KMS-11 (cell line): Measurements from ENCODE around the gene MAGI3.

Experiments
- H2AFZ ChIP-seq: fragments of 200-600 bp; sonication (generic); 2 replicates; pipeline ENCODE4 v1.6.1; 2016; ENCODE audit warnings: antibody characterized with exemption, mixed run types, low read depth
- H3K27ac ChIP-seq: fragments of 200-600 bp; sonication (generic); 2 replicates; pipeline ENCODE4 v1.6.1; 2016; ENCODE audit warnings: mild to moderate bottlenecking, mixed run types
- H3K27me3 ChIP-seq: fragments of 200-600 bp; sonication (generic); 2 replicates; pipeline ENCODE4 v1.6.1; 2017; ENCODE audit warnings: mild to moderate bottlenecking, low read depth, mixed run types, moderate library complexity; ENCODE audit not compliant: insufficient read depth
- H3K36me3 ChIP-seq: fragments of 200-600 bp; sonication (generic); 2 replicates; pipeline ENCODE4 v1.6.1; 2017; ENCODE audit warnings: mild to moderate bottlenecking, mixed run types; ENCODE audit not compliant: insufficient read depth
- H3K4me1 ChIP-seq: fragments of 200-600 bp; sonication (generic); 2 replicates; pipeline ENCODE4 v1.6.1; 2016; ENCODE audit warnings: mild to moderate bottlenecking, low read depth, mixed run types; ENCODE audit not compliant: poor library complexity, severe bottlenecking
- H3K4me2 ChIP-seq: fragments of 200-600 bp; sonication (generic); 2 replicates; pipeline ENCODE4 v1.7.0; 2016; ENCODE audit warnings: mild to moderate bottlenecking, mixed run types
- H3K4me3 ChIP-seq: fragments of 200-600 bp; sonication (generic); IDR thresholded peaks from 2 replicates; pipeline ENCODE4 v1.6.1; 2017; ENCODE audit warnings: low read depth, low read length, mixed read lengths; ENCODE audit not compliant: insufficient read depth
- H3K79me2 ChIP-seq: fragments of 200-600 bp; sonication (generic); 2 replicates; pipeline ENCODE4 v1.6.1; 2016; ENCODE audit warnings: low read depth, mixed run types; ENCODE audit not compliant: insufficient read depth
- H3K9ac ChIP-seq: fragments of 200-600 bp; sonication (generic); 2 replicates; pipeline ENCODE4 v1.6.1; 2016; ENCODE audit warnings: mild to moderate bottlenecking, mixed run types
- H4K20me1 ChIP-seq: fragments of 200-600 bp; sonication (generic); 2 replicates; pipeline ENCODE4 v1.6.1; 2016; ENCODE audit warnings: mild to moderate bottlenecking, mixed run types; ENCODE audit not compliant: insufficient read depth
- TF ChIP-seq, protein P1 (sequence below): fragments of 200-600 bp; sonication (generic); conservative IDR thresholded peaks from 2 replicates; pipeline ENCODE4 v1.6.1; 2017; ENCODE audit warnings: low read depth, mild to moderate bottlenecking, antibody characterized with exemption, low read length, moderate library complexity, mixed read lengths

Gene MAGI3

DNA sequence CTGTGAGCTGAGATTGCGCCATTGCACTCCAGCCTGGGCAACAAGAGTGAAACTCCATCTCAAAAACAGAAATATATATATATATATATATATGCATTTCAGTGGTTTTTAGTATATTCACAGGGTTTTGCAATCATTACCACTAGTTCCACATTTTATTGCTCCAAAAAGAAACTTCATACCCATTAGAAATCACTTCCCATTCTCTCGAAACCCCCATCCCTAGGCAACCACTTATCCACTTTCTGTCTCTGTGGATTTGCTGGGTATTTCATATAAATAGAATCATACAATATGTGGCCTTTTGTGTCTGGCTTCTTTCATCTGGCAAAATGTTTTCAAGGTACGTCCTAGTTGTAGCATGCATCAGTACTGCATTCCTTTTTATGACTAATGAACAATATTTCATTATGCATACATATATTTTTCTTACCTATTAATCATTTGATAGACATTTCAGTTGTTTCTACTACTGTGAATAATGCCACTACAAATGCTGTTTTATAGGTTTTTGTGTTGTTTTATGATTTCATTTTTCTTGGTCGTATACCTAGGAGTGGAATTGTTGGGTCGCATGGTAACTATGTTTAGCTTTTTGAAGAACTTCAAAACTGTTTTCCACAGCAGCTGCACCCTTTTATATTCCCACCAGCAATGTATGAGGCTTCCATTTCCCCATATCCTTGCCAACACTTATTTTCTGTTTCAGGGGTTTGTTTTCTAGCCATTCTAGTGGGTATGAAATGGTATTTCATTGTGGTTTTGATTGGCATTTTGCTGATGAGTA lies 273.0 kb downstream of the MAGI3 start:
- no peak overlapping the region for H3K4me3 ChIP-seq
- no peak overlapping the region for H2AFZ ChIP-seq
- H3K4me2 ChIP-seq = no peak overlapping the region
- H3K9ac ChIP-seq = no peak overlapping the region
- H3K36me3 ChIP-seq = no peaks in the 10 kb centered on the region
- H3K27me3 ChIP-seq = no peaks in the 10 kb centered on the region
- H3K79me2 ChIP-seq = no peaks in the 10 kb centered on the region
- no peaks in the 10 kb centered on the region for H3K4me1 ChIP-seq
- H3K27ac ChIP-seq = no peak overlapping the region
- TF ChIP-seq, protein P1, sequence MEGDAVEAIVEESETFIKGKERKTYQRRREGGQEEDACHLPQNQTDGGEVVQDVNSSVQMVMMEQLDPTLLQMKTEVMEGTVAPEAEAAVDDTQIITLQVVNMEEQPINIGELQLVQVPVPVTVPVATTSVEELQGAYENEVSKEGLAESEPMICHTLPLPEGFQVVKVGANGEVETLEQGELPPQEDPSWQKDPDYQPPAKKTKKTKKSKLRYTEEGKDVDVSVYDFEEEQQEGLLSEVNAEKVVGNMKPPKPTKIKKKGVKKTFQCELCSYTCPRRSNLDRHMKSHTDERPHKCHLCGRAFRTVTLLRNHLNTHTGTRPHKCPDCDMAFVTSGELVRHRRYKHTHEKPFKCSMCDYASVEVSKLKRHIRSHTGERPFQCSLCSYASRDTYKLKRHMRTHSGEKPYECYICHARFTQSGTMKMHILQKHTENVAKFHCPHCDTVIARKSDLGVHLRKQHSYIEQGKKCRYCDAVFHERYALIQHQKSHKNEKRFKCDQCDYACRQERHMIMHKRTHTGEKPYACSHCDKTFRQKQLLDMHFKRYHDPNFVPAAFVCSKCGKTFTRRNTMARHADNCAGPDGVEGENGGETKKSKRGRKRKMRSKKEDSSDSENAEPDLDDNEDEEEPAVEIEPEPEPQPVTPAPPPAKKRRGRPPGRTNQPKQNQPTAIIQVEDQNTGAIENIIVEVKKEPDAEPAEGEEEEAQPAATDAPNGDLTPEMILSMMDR = no peak
- H4K20me1 ChIP-seq = no peaks in the 10 kb centered on the region

DNA sequence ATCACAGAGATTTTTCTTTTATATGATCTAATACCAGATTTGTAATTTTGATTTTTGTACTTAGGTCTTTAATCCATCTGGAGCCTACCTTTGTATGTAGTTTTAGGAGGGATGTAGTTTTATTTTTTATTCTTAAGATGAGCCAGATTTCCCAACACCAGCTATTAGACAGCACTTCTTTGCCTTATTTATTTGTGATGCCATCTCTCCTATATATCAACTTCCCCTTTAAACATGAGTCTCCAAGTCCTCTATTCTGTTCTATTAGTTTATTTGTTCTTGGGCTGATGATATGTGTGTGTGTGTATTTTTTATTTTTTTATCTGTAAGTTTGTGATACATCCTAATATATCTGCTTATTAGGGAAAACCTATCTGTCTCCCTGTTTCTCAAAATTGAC lies 274.8 kb downstream of the MAGI3 start:
- no peak overlapping the region for H3K4me3 ChIP-seq
- H3K36me3 ChIP-seq = no peaks in the 10 kb centered on the region
- no peaks in the 10 kb centered on the region for H4K20me1 ChIP-seq
- no peak overlapping the region for H3K4me2 ChIP-seq
- TF ChIP-seq, protein P1 = no peak
- H3K27me3 ChIP-seq = no peaks in the 10 kb centered on the region
- H3K27ac ChIP-seq = no peak overlapping the region
- no peaks in the 10 kb centered on the region for H3K79me2 ChIP-seq
- no peak overlapping the region for H3K9ac ChIP-seq
- H2AFZ ChIP-seq = no peak overlapping the region
- no peaks in the 10 kb centered on the region for H3K4me1 ChIP-seq

DNA sequence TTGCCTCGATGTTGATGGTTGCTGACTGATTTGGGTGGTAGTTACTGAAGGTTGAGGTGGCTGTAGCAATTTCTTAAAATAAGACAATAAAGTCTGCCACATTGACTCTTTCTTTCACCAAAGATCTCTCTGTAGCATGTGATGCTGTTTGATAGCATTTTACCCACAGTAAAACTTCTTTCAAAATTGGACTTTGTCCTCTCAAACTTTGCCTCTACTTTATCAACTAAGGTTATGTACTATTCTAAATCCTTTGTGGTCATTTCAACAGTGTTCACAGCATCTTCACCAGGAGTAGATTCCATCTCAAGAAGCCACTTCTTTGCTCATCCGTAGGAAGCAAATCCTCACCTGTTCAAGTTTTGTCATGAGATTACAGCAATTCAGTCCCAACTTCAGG lies 275.8 kb downstream of the MAGI3 start:
- Histone ChIP-seq H3K4me1 (no peaks in the 10 kb centered on the region), H4K20me1 (no peaks in the 10 kb centered on the region), H3K36me3 (no peaks in the 10 kb centered on the region), H3K9ac (no peak overlapping the region), H3K27me3 (no peaks in the 10 kb centered on the region), H3K4me2 (no peak overlapping the region), H3K27ac (no peak overlapping the region), H3K4me3 (no peak overlapping the region), H3K79me2 (no peaks in the 10 kb centered on the region), H2AFZ (no peak overlapping the region)
- TF ChIP-seq, protein P1 = no peak

DNA sequence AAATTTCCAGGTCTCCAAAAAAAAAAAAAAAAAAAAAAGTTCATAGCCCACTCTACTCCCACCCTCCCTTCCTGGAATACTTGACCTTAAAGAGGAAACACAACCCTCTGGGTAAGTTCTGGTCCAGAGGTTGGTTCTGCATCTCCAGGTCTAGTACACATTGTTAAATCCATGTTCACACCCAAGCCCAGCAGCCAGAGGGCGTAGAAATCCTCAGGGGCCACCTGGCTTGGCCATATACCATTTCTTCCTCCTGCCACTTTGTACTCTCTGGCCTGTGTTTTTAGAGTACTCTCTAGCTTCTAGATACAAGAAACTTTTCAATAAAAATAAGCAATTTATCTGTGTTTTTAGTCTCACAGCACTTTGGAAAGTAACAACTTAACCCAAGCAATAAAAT lies 279.7 kb downstream of the MAGI3 start:
- H3K79me2 ChIP-seq = no peaks in the 10 kb centered on the region
- H4K20me1 ChIP-seq = no peaks in the 10 kb centered on the region
- no peak overlapping the region for H3K9ac ChIP-seq
- H3K36me3 ChIP-seq = no peaks in the 10 kb centered on the region
- H3K27ac ChIP-seq = no peak overlapping the region
- H3K4me3 ChIP-seq = no peak overlapping the region
- TF ChIP-seq, protein P1 = no peak
- H3K27me3 ChIP-seq = no peaks in the 10 kb centered on the region
- no peak overlapping the region for H2AFZ ChIP-seq
- H3K4me2 ChIP-seq = no peak overlapping the region
- H3K4me1 ChIP-seq = peaks cover 8% of the 10 kb centered on the region
